Endothelial cell of umbilical vein (primary cell): ENCODE data around the gene FMNL2. TPM values are rescaled to one million over a fixed set of nuclear protein-coding genes. Genes with fewer than 3 reads are reported as not detected.

Experiments
- BruUV-seq: library from RNA; stranded (reverse); fragments of 400-500 nt; replicated peaks from 2 replicates; lab custom pipeline; 2021; lab: Mats Ljungman, UMichigan
- CTCF ChIA-PET: fragments of 300-600, 350-600 bp; sonication (Branson Sonifier 250); formaldehyde crosslinking; loops from one replicate; lab custom pipeline; 2021; ENCODE audit warnings: antibody characterized with exemption, inconsistent platforms; lab: Charles Lee
- POLR2A ChIA-PET: fragments of 300-600, 350-600 bp; sonication (Branson Sonifier 250); formaldehyde crosslinking; loops from one replicate; lab custom pipeline; 2021; ENCODE audit warnings: antibody characterized with exemption, inconsistent platforms; lab: Charles Lee
- DNase-seq: peaks from one replicate; pipeline ENCODE4 v3.0.0-alpha.2; 2011; ENCODE audit warnings: low read depth, low spot score
- FAIRE-seq: peaks from 2 replicates; lab custom pipeline; 2011; peaks lifted over from hg19 to GRCh38; lab: Jason Lieb, UNC
- H2AFZ ChIP-seq: 2 replicates; pipeline ENCODE4 v1.6.0; 2012; ENCODE audit warnings: low read depth, low read length, control low read depth, inconsistent platforms
- H3K27ac ChIP-seq: 2 replicates; pipeline ENCODE4 v1.5.1; 2011; ENCODE audit warnings: low read depth, mild to moderate bottlenecking, control low read depth, low read length, moderate library complexity; ENCODE audit not compliant: insufficient read depth
- H3K27me3 ChIP-seq, 2 experiments: 2 replicates each; pipeline versions ENCODE4 v1.6.0 to v1.6.1; 2011; ENCODE audit warnings: low read length in 2 of 2, mixed read lengths in 1 of 2; ENCODE audit not compliant: control insufficient read depth in 2 of 2, insufficient read depth in 2 of 2
- H3K36me3 ChIP-seq, 2 experiments: 2 replicates in 1 of 2; 3 replicates in 1 of 2; pipeline ENCODE4 v1.5.1; 2011; ENCODE audit warnings: low read length in 2 of 2, mild to moderate bottlenecking in 1 of 2, moderate library complexity in 1 of 2; ENCODE audit not compliant: control insufficient read depth in 2 of 2, insufficient read depth in 2 of 2; ENCODE audit errors: extremely low read depth in 1 of 2
- H3K4me1 ChIP-seq: 3 replicates; pipeline ENCODE4 v1.5.1; 2011; ENCODE audit warnings: mild to moderate bottlenecking, low read length; ENCODE audit not compliant: control insufficient read depth, insufficient read depth; ENCODE audit errors: extremely low read depth
- H3K4me2 ChIP-seq: 2 replicates; pipeline ENCODE4 v1.6.1; 2011; ENCODE audit warnings: low read length, control low read depth, mixed read lengths; ENCODE audit not compliant: insufficient read depth
- H3K4me3 ChIP-seq, 3 experiments: fragments of 200-600 bp in 1 of 3; sonication (generic), shearing (Covaris generic) in 1 of 3; replicated peaks in 1 of 3; 2 replicates each; pipeline ENCODE4 v1.5.1; 2011 to 2016; ENCODE audit warnings: control low read depth in 3 of 3, low read length in 3 of 3, mild to moderate bottlenecking in 2 of 3, inconsistent platforms in 1 of 3, low read depth in 1 of 3, moderate library complexity in 1 of 3; ENCODE audit not compliant: insufficient read depth in 1 of 3
- H3K79me2 ChIP-seq: 2 replicates; pipeline ENCODE4 v1.6.0; 2012; ENCODE audit warnings: low read length, inconsistent platforms; ENCODE audit not compliant: control insufficient read depth, insufficient read depth
- H3K9ac ChIP-seq: replicated peaks from 2 replicates; pipeline ENCODE3; 2011; ENCODE audit warnings: low read length, control low read depth; ENCODE audit not compliant: insufficient read depth; ENCODE audit errors: extremely low read depth
- H3K9me1 ChIP-seq: replicated peaks from 3 replicates; pipeline ENCODE4 v1.6.0; 2011; ENCODE audit warnings: mild to moderate bottlenecking, low read length; ENCODE audit not compliant: control insufficient read depth, insufficient read depth; ENCODE audit errors: extremely low read depth
- H3K9me3 ChIP-seq: replicated peaks from 2 replicates; pipeline ENCODE4 v1.5.1; 2012; ENCODE audit warnings: low read length, inconsistent platforms; ENCODE audit not compliant: control insufficient read depth, insufficient read depth
- H4K20me1 ChIP-seq: replicated peaks from 2 replicates; pipeline ENCODE3; 2011; ENCODE audit warnings: mild to moderate bottlenecking, low read length; ENCODE audit not compliant: control insufficient read depth, insufficient read depth; ENCODE audit errors: extremely low read depth
- CTCF ChIP-seq, 2 donors: IDR thresholded peaks; 1 replicate in 1 of 2; 2 replicates in 1 of 2; pipeline ENCODE4 v1.5.1; 2011; ENCODE audit warnings: low read length in 2 of 2, mild to moderate bottlenecking in 2 of 2, moderate library complexity in 2 of 2, control low read depth in 1 of 2, inconsistent platforms in 1 of 2, low read depth in 1 of 2; ENCODE audit not compliant: insufficient read depth in 1 of 2; ENCODE audit errors: extremely low read depth in 1 of 2
- EZH2 ChIP-seq: IDR thresholded peaks from 2 replicates; pipeline ENCODE4 v1.6.1; 2012; ENCODE audit warnings: borderline replicate concordance, low read depth, mild to moderate bottlenecking, moderate library complexity, low read length, inconsistent platforms; ENCODE audit not compliant: severe bottlenecking
- FOS ChIP-seq: IDR thresholded peaks from 2 replicates; pipeline ENCODE4 v1.6.1; 2011; ENCODE audit warnings: mild to moderate bottlenecking, low read length, moderate library complexity, borderline replicate concordance; ENCODE audit not compliant: insufficient read depth
- GATA2 ChIP-seq: IDR thresholded peaks from 2 replicates; pipeline ENCODE4 v1.7.0; 2011; ENCODE audit warnings: low read depth, mild to moderate bottlenecking, moderate library complexity, mixed read lengths, low read length; ENCODE audit not compliant: insufficient read length, insufficient read depth
- JUN ChIP-seq: IDR thresholded peaks from 2 replicates; pipeline ENCODE4 v1.6.1; 2011; ENCODE audit warnings: borderline replicate concordance, low read depth; ENCODE audit not compliant: insufficient read length, insufficient read depth
- MAX ChIP-seq: IDR thresholded peaks from 2 replicates; pipeline ENCODE4 v1.6.1; 2011; ENCODE audit not compliant: insufficient read depth, insufficient read length
- MYC ChIP-seq: IDR thresholded peaks from one replicate; pipeline ENCODE4 v1.6.1; 2011; ENCODE audit warnings: mild to moderate bottlenecking, low read depth, low read length
- POLR2A ChIP-seq: IDR thresholded peaks from 2 replicates; pipeline ENCODE4 v1.6.1; 2012; ENCODE audit warnings: low read depth, mild to moderate bottlenecking, control low read depth, low read length
- POLR2AphosphoS5 ChIP-seq: IDR thresholded peaks from 2 replicates; pipeline ENCODE4 v1.6.1; 2012; ENCODE audit warnings: low read depth, mild to moderate bottlenecking, control low read depth, low read length, moderate library complexity; ENCODE audit not compliant: insufficient read depth
- dilution Hi-C: fragments of 300-500 bp; cut with MboI; formaldehyde crosslinking; loops from one replicate; pipeline ENCODE4 v1.15.0; 2019; ENCODE audit warnings: low sequenced_read_pairs; ENCODE audit not compliant: extremely low pct_ligation_motif_present
- intact Hi-C: fragments of 100-400 bp; cut with micrococcal nuclease; formaldehyde crosslinking; loops from one replicate; pipeline ENCODE4 v1.10.0; 2022
- polyA plus RNA-seq, 4 experiments: library from polyadenylated mRNA; depleted of rRNA in 3 of 4; stranded (reverse) in 3 of 4; unstranded in 1 of 4; fragments of >200 nt; gene quantifications; 2 replicates each; pipeline versions ENCODE4 v1.2.1 to v1.2.3, GENCODE V29; 2011 to 2012; ENCODE audit warnings: missing spikeins in 1 of 4
- total RNA-seq: library from RNA; stranded (reverse); gene quantifications from 2 replicates; pipeline ENCODE4 v1.2.3, GENCODE V29; 2021

Gene FMNL2
- total and polyA plus RNA-seq, 2 donors (not counting 3 experiments of a cell fraction or from before 2014, with no cell fraction given): 8.3 to 28.0 TPM

- no peaks in the 10 kb centered on the region for H3K9me3 ChIP-seq
- no peak for FAIRE-seq
- CTCF ChIA-PET: no interaction called here
Observed at GRCh38 chr2:152372438-152372984, 37.5 kb downstream of the FMNL2 start.

More at GRCh38 chr2:152372438-152372984, 37.5 kb downstream of the FMNL2 start:
- BruUV-seq: no TSS peak
- peaks cover 4% of the 10 kb centered on the region for H3K4me1 ChIP-seq
- H3K4me3 ChIP-seq: no peak overlapping the region
- no peak overlapping the region for H3K9ac ChIP-seq
- TF ChIP-seq FOS (no peak), MYC (no peak), JUN (no peak), POLR2A (no peak), MAX (no peak), POLR2AphosphoS5 (no peak), EZH2 (no peak), GATA2 (no peak), CTCF (IDR thresholded peaks at IDR 0.05; ENCODE audit: extremely low read depth in 1 of 2, insufficient read depth in 1 of 2, low read depth in 1 of 2, low read length in 2 of 2) (no peak)
- DNase-seq: no peak
- peaks cover 6% of the 10 kb centered on the region for H4K20me1 ChIP-seq
- intact Hi-C loops (no loop called here), dilution Hi-C loops (no loop called here)
- no peak overlapping the region for H3K27ac ChIP-seq
- H3K36me3 ChIP-seq: no peaks in the 10 kb centered on the region
- no peaks in the 10 kb centered on the region for H3K9me1 ChIP-seq
- peaks cover 55% of the 10 kb centered on the region for H3K79me2 ChIP-seq
- no peak overlapping the region for H2AFZ ChIP-seq
- POLR2A ChIA-PET: no interaction called here
- no peak overlapping the region for H3K4me2 ChIP-seq
- no peaks in the 10 kb centered on the region for H3K27me3 ChIP-seq
